DND-41 (cell line): ENCODE results near the gene VASH1.

Source experiments
- ATAC-seq: fragments of 200-7000 bp; cut with Tn5 transposase; 3 replicates; pipeline ENCODE4 v1.9.1; 2021; ENCODE audit warnings: low read depth; ENCODE audit not compliant: insufficient read depth
- DNase-seq: peaks from one replicate; pipeline ENCODE4 v3.0.0-alpha.2; 2020
- H2AFZ ChIP-seq: 2 replicates; pipeline ENCODE4 v1.6.0; 2012; ENCODE audit warnings: low read depth, low read length
- H3K27ac ChIP-seq: 2 replicates; pipeline ENCODE4 v1.5.1; 2012; ENCODE audit warnings: low read length, inconsistent platforms
- H3K27me3 ChIP-seq: fragments of 200-600 bp; sonication (generic); 2 replicates; pipeline ENCODE4 v1.6.0; 2012; ENCODE audit warnings: low read length, mild to moderate bottlenecking, inconsistent platforms; ENCODE audit not compliant: insufficient read depth, poor library complexity
- H3K36me3 ChIP-seq: 2 replicates; pipeline ENCODE4 v1.5.1; 2012; ENCODE audit warnings: low read length, inconsistent platforms; ENCODE audit not compliant: insufficient read depth
- H3K4me1 ChIP-seq: 2 replicates; pipeline ENCODE4 v1.5.1; 2012; ENCODE audit warnings: mild to moderate bottlenecking, low read length; ENCODE audit not compliant: insufficient read depth
- H3K4me2 ChIP-seq: 2 replicates; pipeline ENCODE4 v1.6.0; 2012; ENCODE audit warnings: mild to moderate bottlenecking, moderate library complexity, low read length, inconsistent platforms; ENCODE audit not compliant: insufficient read depth
- H3K4me3 ChIP-seq, 2 experiments: fragments of 200-600 bp in 1 of 2; shearing (Covaris generic) in 1 of 2; 2 replicates each; pipeline ENCODE4 v1.5.1; 2012 to 2016; ENCODE audit warnings: inconsistent platforms in 2 of 2, low read length in 2 of 2, mild to moderate bottlenecking in 2 of 2, low read depth in 1 of 2, moderate library complexity in 1 of 2
- H3K79me2 ChIP-seq: 2 replicates; pipeline ENCODE4 v1.6.0; 2012; ENCODE audit warnings: low read length, inconsistent platforms; ENCODE audit not compliant: insufficient read depth
- H3K9ac ChIP-seq: 2 replicates; pipeline ENCODE4 v1.6.0; 2012; ENCODE audit warnings: low read depth, mild to moderate bottlenecking, inconsistent platforms, low read length, moderate library complexity
- H3K9me3 ChIP-seq: 2 replicates; pipeline ENCODE4 v1.5.1; 2012; ENCODE audit warnings: low read length, moderate library complexity, mild to moderate bottlenecking, inconsistent platforms; ENCODE audit not compliant: insufficient read depth, severe bottlenecking
- H4K20me1 ChIP-seq: 2 replicates; pipeline ENCODE4 v1.6.0; 2012; ENCODE audit warnings: low read length; ENCODE audit not compliant: insufficient read depth
- CTCF ChIP-seq: IDR thresholded peaks from 2 replicates; pipeline ENCODE4 v1.5.1; 2012; ENCODE audit warnings: borderline replicate concordance, low read length, moderate library complexity, mild to moderate bottlenecking; ENCODE audit not compliant: poor library complexity, severe bottlenecking; ENCODE audit errors: extremely low read depth
- EZH2 ChIP-seq: IDR thresholded peaks from 3 replicates; pipeline ENCODE4 v1.6.1; 2012; ENCODE audit warnings: borderline replicate concordance, low read depth, mild to moderate bottlenecking, moderate library complexity, low read length, inconsistent platforms; ENCODE audit not compliant: severe bottlenecking

VASH1 gene

GRCh38 chr14:76755610-76756370 is 5.5 kb upstream of the VASH1 start:
- Histone ChIP-seq H3K79me2 (no peaks in the 10 kb centered on the region), H3K4me3 (no peak overlapping the region), H3K9ac (no peak overlapping the region), H2AFZ (no peak overlapping the region), H3K27me3 (peaks cover 4% of the 10 kb centered on the region), H4K20me1 (no peaks in the 10 kb centered on the region), H3K27ac (no peak overlapping the region), H3K4me2 (no peak overlapping the region), H3K36me3 (no peaks in the 10 kb centered on the region), H3K4me1 (no peaks in the 10 kb centered on the region), H3K9me3 (no peaks in the 10 kb centered on the region)
- no peak for TF ChIP-seq EZH2
- TF ChIP-seq CTCF: no peak
- DNase-seq: no peak
- no peak for ATAC-seq

GRCh38 chr14:76756371-76756750 is 4.9 kb upstream of the VASH1 start:
- peaks cover 4% of the 10 kb centered on the region for H3K27me3 ChIP-seq
- ATAC-seq (no peak), DNase-seq (no peak)

GRCh38 chr14:76759589-76759988 is 1.7 kb upstream of the VASH1 start:
- no peak overlapping the region for H3K4me3 ChIP-seq
- no peak overlapping the region for H2AFZ ChIP-seq
- no peak overlapping the region for H3K4me2 ChIP-seq
- no peak for DNase-seq
- no peak overlapping the region for H3K27ac ChIP-seq
- no peaks in the 10 kb centered on the region for H3K9me3 ChIP-seq
- peaks cover 10% of the 10 kb centered on the region for H3K27me3 ChIP-seq
- H3K4me1 ChIP-seq: no peaks in the 10 kb centered on the region
- H3K36me3 ChIP-seq: no peaks in the 10 kb centered on the region
- H3K9ac ChIP-seq: no peak overlapping the region
- ATAC-seq: no peak
- no peaks in the 10 kb centered on the region for H4K20me1 ChIP-seq
- TF ChIP-seq EZH2 (no peak), CTCF (no peak)
- no peaks in the 10 kb centered on the region for H3K79me2 ChIP-seq

More at GRCh38 chr14:76756371-76756750, 4.9 kb upstream of the VASH1 start:
- no peak for TF ChIP-seq CTCF
- Histone ChIP-seq H3K27ac (no peak overlapping the region), H4K20me1 (no peaks in the 10 kb centered on the region), H3K79me2 (no peaks in the 10 kb centered on the region), H3K4me2 (no peak overlapping the region), H3K4me1 (no peaks in the 10 kb centered on the region), H3K4me3 (no peak overlapping the region), H3K9ac (no peak overlapping the region), H2AFZ (no peak overlapping the region), H3K36me3 (no peaks in the 10 kb centered on the region), H3K9me3 (no peaks in the 10 kb centered on the region)
